C4-2B (cell line): ENCODE data around the gene VPS13C.

Source experiments
- H3K27ac ChIP-seq: fragments of 450-650 bp; 2 replicates; pipeline ENCODE4 v1.5.1; 2017
- ZFX ChIP-seq: fragments of 450-650 bp; IDR thresholded peaks from 2 replicates; pipeline ENCODE4 v1.6.1; 2017
- TF ChIP-seq, protein P1 (sequence below): fragments of 450-650 bp; conservative IDR thresholded peaks from 2 replicates; pipeline ENCODE4 v1.5.1; 2017; ENCODE audit warnings: mild to moderate bottlenecking

Gene VPS13C

GRCh38 chr15:61946778-61947177 is 113.5 kb downstream of the VPS13C start:
- no peak overlapping the region for H3K27ac ChIP-seq
- TF ChIP-seq, protein P1, sequence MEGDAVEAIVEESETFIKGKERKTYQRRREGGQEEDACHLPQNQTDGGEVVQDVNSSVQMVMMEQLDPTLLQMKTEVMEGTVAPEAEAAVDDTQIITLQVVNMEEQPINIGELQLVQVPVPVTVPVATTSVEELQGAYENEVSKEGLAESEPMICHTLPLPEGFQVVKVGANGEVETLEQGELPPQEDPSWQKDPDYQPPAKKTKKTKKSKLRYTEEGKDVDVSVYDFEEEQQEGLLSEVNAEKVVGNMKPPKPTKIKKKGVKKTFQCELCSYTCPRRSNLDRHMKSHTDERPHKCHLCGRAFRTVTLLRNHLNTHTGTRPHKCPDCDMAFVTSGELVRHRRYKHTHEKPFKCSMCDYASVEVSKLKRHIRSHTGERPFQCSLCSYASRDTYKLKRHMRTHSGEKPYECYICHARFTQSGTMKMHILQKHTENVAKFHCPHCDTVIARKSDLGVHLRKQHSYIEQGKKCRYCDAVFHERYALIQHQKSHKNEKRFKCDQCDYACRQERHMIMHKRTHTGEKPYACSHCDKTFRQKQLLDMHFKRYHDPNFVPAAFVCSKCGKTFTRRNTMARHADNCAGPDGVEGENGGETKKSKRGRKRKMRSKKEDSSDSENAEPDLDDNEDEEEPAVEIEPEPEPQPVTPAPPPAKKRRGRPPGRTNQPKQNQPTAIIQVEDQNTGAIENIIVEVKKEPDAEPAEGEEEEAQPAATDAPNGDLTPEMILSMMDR, result no peak
- no peak for TF ChIP-seq ZFX

- TF ChIP-seq ZFX, result no peak
- TF ChIP-seq, protein P1, result no peak
These were observed 116.3 kb downstream of the VPS13C start for GRCh38 chr15:61943992-61944391.

DNA sequence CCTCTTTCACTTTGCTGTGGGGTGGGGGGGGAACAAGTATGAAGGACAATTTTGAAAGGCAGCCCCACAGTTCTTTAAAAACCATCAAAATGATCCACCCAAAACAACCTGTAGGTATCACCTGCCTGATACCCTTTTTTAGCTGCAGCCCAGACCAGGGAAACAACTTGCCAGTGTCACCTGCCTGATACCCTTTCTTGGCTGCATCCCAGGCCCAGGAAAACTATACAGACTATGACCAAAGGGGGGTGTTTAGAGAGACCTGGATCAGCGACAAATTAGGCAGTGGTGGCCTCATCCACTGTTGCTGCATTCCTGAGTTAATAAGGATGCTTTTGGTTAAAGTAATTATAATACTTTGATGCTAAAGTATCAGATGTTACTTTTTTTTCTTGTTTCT is 122.0 kb downstream of the VPS13C start:
- TF ChIP-seq, protein P1, result no peak
- no peak overlapping the region for H3K27ac ChIP-seq

More at GRCh38 chr15:61943992-61944391, 116.3 kb downstream of the VPS13C start:
- H3K27ac ChIP-seq, result no peak overlapping the region

DNA sequence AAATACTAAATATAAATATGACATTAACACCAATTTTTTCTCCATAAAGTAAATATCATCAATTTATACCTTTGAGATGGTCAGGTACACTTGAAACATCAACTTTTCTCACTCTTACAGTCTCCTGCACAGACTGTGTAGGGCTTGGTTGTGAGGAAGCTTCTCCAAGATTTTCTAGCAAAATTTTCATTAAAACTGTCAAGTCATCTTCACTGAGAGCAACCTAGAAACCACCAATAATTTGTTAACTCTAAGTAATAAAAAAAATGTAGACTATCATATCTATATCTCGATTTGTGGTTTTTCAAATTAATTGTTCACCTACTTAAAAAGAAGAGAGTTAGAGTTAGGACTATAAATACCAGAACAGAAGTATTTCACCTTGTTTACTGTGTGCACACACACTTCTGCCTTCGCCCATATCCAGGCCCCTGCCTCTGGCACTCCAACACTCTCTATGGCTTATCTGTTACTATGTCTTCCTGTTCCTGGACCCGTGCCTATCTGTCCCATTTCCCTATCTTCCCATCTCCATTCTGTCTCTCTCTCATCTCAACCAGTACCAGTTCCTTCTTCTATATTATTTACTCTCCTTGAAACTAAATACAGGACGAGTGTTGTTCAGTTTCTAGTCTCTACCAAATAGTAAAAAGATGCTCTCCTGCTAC is 123.6 kb downstream of the VPS13C start:
- TF ChIP-seq ZFX, result no peak
- TF ChIP-seq, protein P1, result no peak
- H3K27ac ChIP-seq, result no peak overlapping the region

DNA sequence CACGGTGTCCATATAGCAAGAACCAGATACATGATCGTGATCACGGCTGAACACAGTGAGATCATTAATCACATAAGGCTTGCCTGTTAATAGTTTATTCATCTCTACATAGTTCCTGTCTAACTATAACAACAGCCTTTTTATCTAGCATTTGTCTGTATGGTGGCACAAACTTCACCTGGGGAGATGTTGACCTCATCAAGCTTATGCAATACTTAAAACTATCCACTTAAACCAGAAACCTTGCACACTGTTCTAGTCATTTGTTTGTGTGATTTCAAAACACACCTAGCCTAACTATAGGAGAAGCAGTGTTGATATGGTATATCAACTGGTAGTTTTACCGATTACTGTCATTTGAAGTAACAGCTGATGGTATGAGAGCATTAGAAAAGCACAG is 124.8 kb downstream of the VPS13C start:
- no peak for TF ChIP-seq ZFX
- TF ChIP-seq, protein P1, result no peak
- H3K27ac ChIP-seq, result no peak overlapping the region

GRCh38 chr15:61929452-61929851 is 130.8 kb downstream of the VPS13C start:
- no peak overlapping the region for H3K27ac ChIP-seq
- TF ChIP-seq, protein P1, result no peak
- no peak for TF ChIP-seq ZFX

DNA sequence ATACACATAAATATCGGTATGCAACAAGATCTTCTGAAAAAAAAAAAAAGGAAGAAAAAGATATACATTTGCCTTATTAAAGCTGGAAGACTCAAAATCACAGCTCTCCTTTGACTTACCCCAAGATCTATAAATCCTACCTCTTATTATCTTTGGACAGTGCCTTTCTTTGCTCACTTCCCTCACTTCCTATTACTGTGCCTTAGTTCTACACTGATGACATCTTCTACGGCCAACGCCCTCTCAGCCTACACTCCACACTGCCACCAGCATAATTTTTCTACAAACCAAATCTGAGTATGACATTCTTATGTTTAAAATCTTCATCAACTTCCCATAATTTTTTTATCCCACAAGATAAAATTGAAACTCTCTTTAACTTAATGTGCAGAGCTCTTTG is 137.1 kb downstream of the VPS13C start:
- no peak overlapping the region for H3K27ac ChIP-seq
- no peak for TF ChIP-seq ZFX
- TF ChIP-seq, protein P1, result no peak
